Skeletal muscle tissue (tissue), 4 donors: ENCODE data around the gene GOLGA8S. TPM values are rescaled to one million over a fixed set of nuclear protein-coding genes. Genes with fewer than 3 reads are reported as not detected.
"Not testable (repeated sequence)": the region's sequence is repeated elsewhere in the genome, so short reads cannot be mapped to it uniquely, and the experiment has no call there.

Experiments used
- H3K27ac ChIP-seq: one replicate; pipeline ENCODE4 v1.7.0; 2013; ENCODE audit warnings: mild to moderate bottlenecking, low read depth, low read length, inconsistent platforms
- H3K27me3 ChIP-seq, 3 donors: one replicate each; pipeline ENCODE4 v1.7.0; 2013; ENCODE audit warnings: low read length in 3 of 3; ENCODE audit not compliant: control insufficient read depth in 3 of 3, insufficient read depth in 3 of 3
- H3K36me3 ChIP-seq, 3 donors: one replicate each; pipeline ENCODE4 v1.7.0; 2013; ENCODE audit warnings: low read length in 3 of 3; ENCODE audit not compliant: control insufficient read depth in 3 of 3, insufficient read depth in 3 of 3
- H3K4me1 ChIP-seq, 3 donors: one replicate each; pipeline ENCODE4 v1.7.0; 2013; ENCODE audit warnings: low read length in 3 of 3, mild to moderate bottlenecking in 3 of 3; ENCODE audit not compliant: control insufficient read depth in 3 of 3, insufficient read depth in 3 of 3
- H3K4me3 ChIP-seq, 3 donors: one replicate each; pipeline ENCODE4 v1.7.0; 2013; ENCODE audit warnings: low read length in 3 of 3
- H3K9ac ChIP-seq, 3 donors: one replicate each; pipeline ENCODE4 v1.7.0; 2013; ENCODE audit warnings: low read length in 3 of 3, mild to moderate bottlenecking in 3 of 3, moderate library complexity in 2 of 3, low read depth in 1 of 3
- H3K9me3 ChIP-seq, 3 donors: one replicate each; pipeline ENCODE4 v1.7.0; 2013; ENCODE audit warnings: low read length in 3 of 3; ENCODE audit not compliant: control insufficient read depth in 3 of 3
- total RNA-seq: library from RNA; depleted of rRNA; stranded (reverse); fragments of >200 nt; gene quantifications from one replicate; pipeline ENCODE4 v1.2.3, GENCODE V29; 2014
- donor health status: Osteomylitis.

Gene GOLGA8S
- total RNA-seq, 1 donor from 2014 or later, result not detected

DNA sequence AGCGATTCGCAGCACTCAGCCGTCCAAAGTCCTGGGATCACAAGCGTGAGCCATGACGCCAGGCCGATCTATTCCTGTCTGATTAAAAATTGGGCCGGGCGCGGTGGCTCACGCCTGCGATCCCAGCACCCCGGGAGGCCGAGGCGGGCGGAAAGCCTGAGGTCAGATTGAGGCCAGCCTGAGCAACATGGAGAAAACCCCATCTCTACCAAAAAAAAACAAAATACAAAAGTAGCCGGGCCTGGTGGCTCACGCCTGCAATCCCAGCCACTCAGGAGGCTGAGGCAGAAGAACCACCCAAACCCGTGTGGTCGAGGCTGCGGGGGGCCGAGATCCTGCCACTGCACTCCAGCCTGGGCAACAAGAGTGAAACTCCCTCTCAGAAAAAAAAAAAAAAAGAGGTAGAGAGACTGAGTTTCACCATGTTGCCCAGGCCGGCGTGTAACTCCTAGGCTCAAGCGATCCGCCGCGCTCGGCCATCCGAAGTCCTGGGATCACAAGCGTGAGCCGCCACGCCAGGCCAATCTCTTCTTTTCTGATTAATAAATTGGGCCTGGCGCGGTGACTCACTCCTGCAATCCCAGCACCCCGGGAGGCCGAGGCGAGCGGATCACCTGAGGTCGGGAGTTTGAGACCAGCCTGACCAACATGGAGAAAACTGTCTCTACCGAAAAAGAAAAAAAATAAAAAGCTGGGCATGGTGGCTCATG lies 18.5 kb downstream of the GOLGA8S start:
- not testable (repeated sequence) for H3K27me3 ChIP-seq, H3K4me1 ChIP-seq, H3K27ac ChIP-seq, H3K36me3 ChIP-seq, H3K9me3 ChIP-seq, H3K9ac ChIP-seq, H3K4me3 ChIP-seq

DNA sequence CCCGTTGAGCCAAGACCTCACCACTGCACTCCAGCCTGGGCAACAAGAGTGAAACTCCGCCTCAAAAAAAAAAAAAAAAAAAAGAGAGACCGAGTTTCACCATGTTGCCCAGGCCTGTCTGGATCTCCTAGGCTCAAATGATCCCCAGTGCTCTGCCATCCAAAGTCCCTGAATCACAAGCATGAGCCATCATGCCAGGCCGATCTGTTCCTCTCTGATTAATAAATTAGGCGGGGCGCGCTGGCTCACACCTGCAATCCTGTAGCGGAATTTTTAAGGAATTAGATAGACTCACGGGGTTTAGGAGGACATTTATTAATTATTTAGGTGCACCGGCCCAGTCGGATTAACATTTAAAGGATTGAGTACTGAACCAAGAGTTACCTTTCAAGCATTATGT lies 19.7 kb downstream of the GOLGA8S start:
- H3K36me3 ChIP-seq, H3K4me3 ChIP-seq, H3K27me3 ChIP-seq, H3K27ac ChIP-seq, H3K4me1 ChIP-seq, H3K9ac ChIP-seq, H3K9me3 ChIP-seq: not testable (repeated sequence)

DNA sequence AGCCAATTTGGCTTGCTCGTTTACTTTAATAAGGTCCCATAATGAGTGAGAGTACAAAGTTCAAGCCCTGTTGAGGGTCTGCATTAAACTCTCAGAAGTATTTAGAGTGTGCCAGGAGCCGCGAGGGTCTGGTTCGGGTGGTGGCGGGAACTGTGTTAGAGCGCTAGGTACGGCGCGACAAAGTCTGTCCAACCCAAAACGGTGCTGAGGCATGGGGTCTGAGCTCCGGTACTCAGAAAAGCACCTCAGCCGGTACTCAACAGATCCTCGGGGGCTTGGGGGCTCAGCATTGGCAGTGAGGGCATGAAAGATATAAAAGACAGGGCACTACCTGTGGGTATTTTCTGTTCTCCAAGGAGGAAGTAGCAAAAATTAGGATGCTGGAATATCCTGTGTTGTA lies 24.4 kb downstream of the GOLGA8S start:
- H3K36me3 ChIP-seq, H3K9me3 ChIP-seq, H3K4me1 ChIP-seq, H3K27me3 ChIP-seq, H3K27ac ChIP-seq, H3K9ac ChIP-seq, H3K4me3 ChIP-seq: not testable (repeated sequence)

DNA sequence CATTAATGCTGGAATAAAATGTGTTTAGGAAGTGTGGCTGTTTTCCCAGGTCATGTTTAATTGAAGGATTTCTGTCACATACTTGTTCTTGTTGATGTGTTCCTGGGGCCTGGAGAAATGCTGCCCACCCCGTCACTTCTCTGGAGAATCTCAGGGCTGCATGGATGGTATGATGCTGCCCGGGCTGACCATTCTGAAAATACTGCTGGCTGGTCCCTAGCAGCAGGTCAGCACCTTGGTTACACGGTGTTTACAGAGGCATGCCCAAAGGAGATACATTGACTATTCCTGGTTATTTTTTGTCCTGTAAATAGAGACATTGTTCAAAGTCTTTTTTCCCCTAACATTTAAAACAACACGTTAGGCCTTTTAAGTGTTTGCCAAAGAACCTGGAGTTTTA lies 26.2 kb downstream of the GOLGA8S start:
- H3K36me3 ChIP-seq, H3K4me3 ChIP-seq, H3K27ac ChIP-seq, H3K9ac ChIP-seq, H3K4me1 ChIP-seq, H3K9me3 ChIP-seq, H3K27me3 ChIP-seq: not testable (repeated sequence)

DNA sequence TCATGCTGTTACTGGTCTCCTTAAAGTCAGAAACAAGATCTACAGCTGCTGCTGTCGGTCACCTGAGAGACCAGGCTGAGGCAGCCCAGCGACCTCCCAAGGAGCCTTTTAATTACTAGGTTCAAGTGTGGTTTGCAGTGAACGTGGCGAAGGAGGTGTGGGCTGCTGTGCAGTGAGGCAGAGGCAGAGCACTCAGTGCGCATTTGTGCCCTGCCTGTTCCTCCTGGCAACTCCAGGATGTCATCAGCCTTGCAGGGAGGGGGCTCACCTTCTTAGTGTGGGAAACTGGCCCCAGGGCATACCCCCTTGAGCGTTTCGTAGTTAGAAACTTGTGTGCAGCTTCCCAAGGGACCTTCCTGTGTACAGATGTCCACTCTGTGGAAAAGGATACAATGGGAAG lies 26.6 kb downstream of the GOLGA8S start:
- H3K9me3 ChIP-seq, H3K4me3 ChIP-seq, H3K9ac ChIP-seq, H3K4me1 ChIP-seq, H3K27me3 ChIP-seq, H3K27ac ChIP-seq, H3K36me3 ChIP-seq: not testable (repeated sequence)

DNA sequence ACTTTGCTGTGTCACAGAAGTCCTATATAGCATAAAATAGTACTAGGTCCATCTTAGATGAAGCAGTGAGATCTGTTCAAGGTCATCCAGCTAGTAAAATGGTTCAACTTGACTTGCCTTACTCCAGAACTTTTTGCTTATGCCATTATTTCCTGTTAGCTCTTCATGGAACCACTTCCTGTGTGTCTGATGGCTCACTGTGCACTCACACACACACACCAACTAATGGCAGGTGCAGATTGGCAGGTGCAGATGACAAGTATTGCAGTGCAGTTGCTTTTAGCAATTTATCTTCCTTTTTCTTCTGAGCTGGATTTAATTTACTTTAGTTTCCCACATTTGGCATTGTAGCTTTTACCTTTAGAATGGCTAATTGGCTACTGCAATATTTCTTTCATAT lies 29.8 kb downstream of the GOLGA8S start:
- no peak overlapping the region for H3K27ac ChIP-seq
- H3K4me1 ChIP-seq, result no peaks in the 10 kb centered on the region
- no peak overlapping the region for H3K4me3 ChIP-seq
- H3K27me3 ChIP-seq, result peaks cover 0 to 3% (median 2%) of the 10 kb centered on the region in 3 donors
- no peaks in the 10 kb centered on the region for H3K9me3 ChIP-seq
- no peaks in the 10 kb centered on the region for H3K36me3 ChIP-seq
- H3K9ac ChIP-seq, result no peak overlapping the region

DNA sequence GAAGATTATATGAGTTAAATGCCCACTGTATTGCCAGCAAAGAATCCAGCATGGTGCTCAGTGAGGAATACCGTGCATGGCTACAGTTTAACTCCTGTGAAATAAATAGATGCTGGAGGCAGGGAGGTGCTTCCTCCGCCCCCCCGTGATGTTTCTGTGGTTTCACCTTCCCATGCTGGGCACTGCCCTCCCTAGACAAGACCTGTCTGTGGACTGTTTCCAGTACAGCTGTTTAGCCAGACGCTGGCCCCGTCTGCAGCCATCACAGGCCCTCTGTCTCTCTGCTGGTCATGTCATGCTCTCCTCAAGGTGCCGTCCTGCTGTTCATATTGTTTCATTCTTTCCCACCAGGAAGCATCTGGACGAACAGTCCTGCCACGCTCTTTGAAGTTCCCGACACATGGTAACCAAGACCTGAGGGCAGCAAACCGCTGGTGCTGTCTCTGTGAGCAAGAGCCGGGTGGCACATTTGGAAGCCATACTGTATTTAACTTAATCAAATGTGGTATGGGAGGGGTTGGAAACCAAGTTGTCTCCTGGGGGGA lies 31.4 kb downstream of the GOLGA8S start:
- Histone ChIP-seq H3K4me1 (no peaks in the 10 kb centered on the region), H3K9ac (no peak overlapping the region), H3K9me3 (no peaks in the 10 kb centered on the region), H3K4me3 (no peak overlapping the region), H3K27ac (no peak overlapping the region), H3K36me3 (no peaks in the 10 kb centered on the region), H3K27me3 (peaks cover 0 to 3% (median 2%) of the 10 kb centered on the region in 3 donors)

DNA sequence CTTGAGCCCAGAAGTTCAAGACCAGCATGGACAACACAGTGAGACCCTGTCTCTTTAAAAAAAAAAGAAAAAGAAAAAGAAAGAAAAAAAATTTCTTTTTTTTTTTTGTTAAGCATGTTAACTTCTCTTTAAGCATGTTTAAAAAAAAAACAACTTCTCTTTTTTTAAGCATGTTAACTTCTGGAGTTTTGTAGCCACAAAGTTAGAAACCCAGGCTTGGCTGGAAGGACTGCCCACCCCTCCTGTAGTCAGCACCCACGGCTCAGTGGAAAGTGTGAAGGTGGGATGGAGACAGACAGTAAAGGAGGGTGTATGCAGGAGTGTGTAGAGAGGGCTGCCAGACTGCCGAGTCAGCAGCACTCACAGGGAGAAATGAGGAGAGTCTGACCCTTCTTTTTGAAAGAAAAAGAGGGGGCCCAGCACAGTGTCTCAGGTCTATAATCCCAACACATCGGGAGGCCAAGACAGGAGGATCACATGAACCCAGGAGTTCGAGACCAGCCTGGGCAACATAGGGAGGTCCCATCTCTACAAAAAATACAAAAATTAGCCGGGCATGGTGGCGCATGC lies 33.2 kb downstream of the GOLGA8S start:
- Histone ChIP-seq H3K4me1 (no peaks in the 10 kb centered on the region), H3K27me3 (peaks cover 0 to 3% (median 2%) of the 10 kb centered on the region in 3 donors), H3K9ac (no peak overlapping the region), H3K9me3 (no peaks in the 10 kb centered on the region), H3K36me3 (no peaks in the 10 kb centered on the region), H3K27ac (no peak overlapping the region), H3K4me3 (no peak overlapping the region)

DNA sequence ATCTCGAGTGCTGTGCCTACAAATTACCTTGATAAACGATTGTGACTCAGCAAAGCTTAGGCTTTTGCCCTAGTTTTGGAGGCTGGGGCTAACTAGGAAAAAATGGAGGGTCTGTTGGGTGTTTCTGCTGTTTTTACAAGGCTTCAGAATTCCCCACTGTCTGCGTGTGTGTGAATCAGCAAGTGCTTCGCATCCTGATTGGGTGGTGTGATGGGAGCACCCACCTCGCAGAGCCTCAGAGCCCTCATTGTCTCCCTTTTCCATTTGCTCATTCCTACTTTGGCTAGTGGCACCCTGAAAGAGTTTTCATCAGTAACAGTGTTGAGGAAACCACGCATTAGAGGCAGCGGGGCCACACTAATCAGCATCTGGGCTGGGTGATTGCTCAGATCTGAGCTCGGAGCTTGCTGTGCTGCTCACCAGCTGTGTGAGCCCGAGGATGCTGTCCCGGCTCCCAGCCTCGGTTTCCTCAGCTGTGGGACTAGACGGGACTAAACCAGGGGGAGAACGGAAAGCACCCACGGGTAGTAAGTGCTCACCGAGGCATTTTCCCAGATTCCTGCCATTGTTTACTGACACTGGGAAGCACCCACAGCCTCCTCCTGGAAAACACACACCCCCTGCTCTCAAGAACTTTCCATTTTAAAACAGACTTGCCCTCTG lies 40.6 kb downstream of the GOLGA8S start:
- Histone ChIP-seq H3K27me3 (no peaks in the 10 kb centered on the region), H3K9me3 (peaks cover 0 to 2% (median 0%) of the 10 kb centered on the region in 3 donors), H3K27ac (no peak overlapping the region), H3K9ac (no peak overlapping the region), H3K36me3 (no peaks in the 10 kb centered on the region), H3K4me1 (no peaks in the 10 kb centered on the region), H3K4me3 (no peak overlapping the region)

DNA sequence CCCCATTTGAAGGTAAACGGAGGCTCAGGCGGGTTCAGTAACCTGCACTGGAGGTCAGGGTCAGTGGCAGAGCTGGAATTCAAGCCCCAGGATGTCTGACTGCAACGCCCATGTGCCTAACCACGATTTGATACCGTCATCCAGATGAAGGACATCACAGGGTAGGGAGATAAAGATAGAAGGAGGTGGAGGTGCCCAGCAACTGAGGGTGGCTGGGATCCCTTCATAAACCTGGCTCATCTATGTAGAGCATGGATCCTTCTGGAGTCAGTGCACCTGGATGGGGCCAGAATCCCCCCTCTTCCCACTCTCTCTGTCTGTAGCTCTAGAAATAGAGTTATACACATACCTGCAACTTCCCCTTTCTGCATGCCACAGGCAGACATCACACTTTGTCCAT lies 41.3 kb downstream of the GOLGA8S start:
- H3K4me1 ChIP-seq, result no peaks in the 10 kb centered on the region
- no peaks in the 10 kb centered on the region for H3K36me3 ChIP-seq
- no peak overlapping the region for H3K27ac ChIP-seq
- no peaks in the 10 kb centered on the region for H3K27me3 ChIP-seq
- no peak overlapping the region for H3K9ac ChIP-seq
- H3K4me3 ChIP-seq, result no peak overlapping the region
- H3K9me3 ChIP-seq, result peaks cover 0 to 2% (median 0%) of the 10 kb centered on the region in 3 donors
